Endodermal cell (in vitro differentiated cells): ENCODE measurements around the gene SLC16A3. TPM values are rescaled to one million over a fixed set of nuclear protein-coding genes. Genes with fewer than 3 reads are reported as not detected.
A peak's percentile ranks its signal among the peaks of the same experiment; 100 is the strongest.

ENCODE experiments used
- DNase-seq: peaks from one replicate; pipeline ENCODE4 v3.0.0-alpha.2; 2017
- H3K27ac ChIP-seq: 2 replicates; pipeline ENCODE4 v1.5.1; 2013; ENCODE audit warnings: mild to moderate bottlenecking, low read depth, low read length, moderate library complexity
- H3K27me3 ChIP-seq: 2 replicates; pipeline ENCODE4 v1.6.1; 2013; ENCODE audit warnings: mild to moderate bottlenecking, low read length, moderate library complexity; ENCODE audit not compliant: insufficient read depth, control insufficient read depth, poor library complexity, severe bottlenecking
- H3K36me3 ChIP-seq: 2 replicates; pipeline ENCODE4 v1.7.0; 2013; ENCODE audit warnings: mild to moderate bottlenecking, low read length, moderate library complexity; ENCODE audit not compliant: control insufficient read depth, insufficient read depth
- H3K4me1 ChIP-seq: one replicate; pipeline ENCODE4 v1.7.0; 2013; ENCODE audit warnings: low read length; ENCODE audit not compliant: control insufficient read depth, insufficient read depth
- H3K4me3 ChIP-seq: 2 replicates; pipeline ENCODE4 v1.5.1; 2013; ENCODE audit warnings: mild to moderate bottlenecking, low read length, moderate library complexity
- H3K9ac ChIP-seq: 2 replicates; pipeline ENCODE4 v1.6.1; 2013; ENCODE audit warnings: mild to moderate bottlenecking, low read length, moderate library complexity; ENCODE audit not compliant: poor library complexity, severe bottlenecking; ENCODE audit errors: extremely low read depth
- H3K9me3 ChIP-seq: 2 replicates; pipeline ENCODE4 v1.6.1; 2013; ENCODE audit warnings: mild to moderate bottlenecking, low read length, moderate library complexity; ENCODE audit not compliant: control insufficient read depth
- H3K27ac Mint-ChIP-seq: 2 replicates; pipeline ENCODE4 v1.8.0; 2020; ENCODE audit warnings: mixed read lengths
- H3K27me3 Mint-ChIP-seq: 2 replicates; pipeline ENCODE4 v1.8.0; 2021; ENCODE audit warnings: mild to moderate bottlenecking, mixed read lengths; ENCODE audit not compliant: insufficient read depth
- H3K36me3 Mint-ChIP-seq: 2 replicates; pipeline ENCODE4 v1.8.0; 2020; ENCODE audit warnings: low read depth, mixed read lengths
- H3K4me1 Mint-ChIP-seq: 2 replicates; pipeline ENCODE4 v1.8.0; 2020; ENCODE audit warnings: mixed read lengths
- H3K4me3 Mint-ChIP-seq: 2 replicates; pipeline ENCODE4 v1.8.0; 2020; ENCODE audit warnings: mild to moderate bottlenecking, moderate library complexity, mixed read lengths
- H3K9me3 Mint-ChIP-seq: 2 replicates; pipeline ENCODE4 v1.8.0; 2020; ENCODE audit warnings: mild to moderate bottlenecking, mixed read lengths
- WGBS, 2 experiments: methylation state at CpG; one replicate each; pipeline versions ENCODE4 v1.1.5 to v1.1.7; 2013; ENCODE audit warnings: missing lambda C conversion rate in 2 of 2, mixed read lengths in 1 of 2; ENCODE audit not compliant: insufficient coverage in 1 of 2, insufficient read length in 1 of 2; 5-methylcytosine and 5-hydroxymethylcytosine counted together
- total RNA-seq, 2 donors: library from RNA; stranded (reverse); fragmentation: NEBNext Ultra II Directional in 1 of 2; extraction: Animal tissue kit (Norgen Biotek cat#: 25700) in 1 of 2; gene quantifications; 2 replicates in 1 of 2; 3 replicates in 1 of 2; pipeline ENCODE4 v1.2.1, GENCODE V29; 2021
- TF ChIP-seq, protein P1 (sequence below): fragments of 200-600 bp; sonication (generic); conservative IDR thresholded peaks from 2 replicates; pipeline ENCODE4 v1.5.0; 2021; ENCODE audit warnings: antibody characterized with exemption, mild to moderate bottlenecking

Gene SLC16A3
- total RNA-seq, 2 donors from 2014 or later, result 31.8 to 39.7 TPM

DNA sequence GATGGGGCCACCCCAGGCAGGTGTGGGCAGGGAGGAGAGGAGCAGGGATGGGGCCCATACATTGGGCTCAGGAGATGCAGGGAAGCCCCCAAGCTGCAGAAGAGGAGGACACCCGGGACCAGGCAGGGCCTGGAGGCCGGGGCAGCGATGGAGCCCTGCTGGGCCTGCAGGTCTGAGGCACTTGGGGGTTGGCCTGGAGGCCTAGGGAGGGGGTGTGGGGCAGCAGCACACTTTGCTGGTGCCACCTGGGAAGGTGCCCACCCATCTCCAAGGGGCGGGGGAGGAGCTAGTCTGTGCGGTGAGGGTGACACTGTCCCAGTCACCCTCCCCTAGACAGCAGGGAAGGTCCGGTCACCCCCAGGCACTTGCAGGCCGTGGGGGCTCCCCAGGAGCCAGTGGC, 9.8 kb upstream of the SLC16A3 start:
- Histone ChIP-seq H3K4me3 (no peak overlapping the region), H3K27me3 (no peaks in the 10 kb centered on the region), H3K4me1 (no peaks in the 10 kb centered on the region), H3K9ac (no peak overlapping the region), H3K36me3 (no peaks in the 10 kb centered on the region), H3K27ac (no peak overlapping the region), H3K9me3 (no peaks in the 10 kb centered on the region)
- Mint-ChIP-seq H3K4me3 (no peak overlapping the region), H3K27me3 (peaks cover 28% of the 10 kb centered on the region), H3K4me1 (no peaks in the 10 kb centered on the region), H3K9me3 (no peaks in the 10 kb centered on the region), H3K27ac (no peak overlapping the region), H3K36me3 (no peaks in the 10 kb centered on the region)
- WGBS, 2 experiments, result 94 to 100% methylated on average over 2 to 7 of the region's 7 CpGs
- TF ChIP-seq, protein P1, sequence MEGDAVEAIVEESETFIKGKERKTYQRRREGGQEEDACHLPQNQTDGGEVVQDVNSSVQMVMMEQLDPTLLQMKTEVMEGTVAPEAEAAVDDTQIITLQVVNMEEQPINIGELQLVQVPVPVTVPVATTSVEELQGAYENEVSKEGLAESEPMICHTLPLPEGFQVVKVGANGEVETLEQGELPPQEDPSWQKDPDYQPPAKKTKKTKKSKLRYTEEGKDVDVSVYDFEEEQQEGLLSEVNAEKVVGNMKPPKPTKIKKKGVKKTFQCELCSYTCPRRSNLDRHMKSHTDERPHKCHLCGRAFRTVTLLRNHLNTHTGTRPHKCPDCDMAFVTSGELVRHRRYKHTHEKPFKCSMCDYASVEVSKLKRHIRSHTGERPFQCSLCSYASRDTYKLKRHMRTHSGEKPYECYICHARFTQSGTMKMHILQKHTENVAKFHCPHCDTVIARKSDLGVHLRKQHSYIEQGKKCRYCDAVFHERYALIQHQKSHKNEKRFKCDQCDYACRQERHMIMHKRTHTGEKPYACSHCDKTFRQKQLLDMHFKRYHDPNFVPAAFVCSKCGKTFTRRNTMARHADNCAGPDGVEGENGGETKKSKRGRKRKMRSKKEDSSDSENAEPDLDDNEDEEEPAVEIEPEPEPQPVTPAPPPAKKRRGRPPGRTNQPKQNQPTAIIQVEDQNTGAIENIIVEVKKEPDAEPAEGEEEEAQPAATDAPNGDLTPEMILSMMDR, result no peak
- peak; percentile 39 for DNase-seq

DNA sequence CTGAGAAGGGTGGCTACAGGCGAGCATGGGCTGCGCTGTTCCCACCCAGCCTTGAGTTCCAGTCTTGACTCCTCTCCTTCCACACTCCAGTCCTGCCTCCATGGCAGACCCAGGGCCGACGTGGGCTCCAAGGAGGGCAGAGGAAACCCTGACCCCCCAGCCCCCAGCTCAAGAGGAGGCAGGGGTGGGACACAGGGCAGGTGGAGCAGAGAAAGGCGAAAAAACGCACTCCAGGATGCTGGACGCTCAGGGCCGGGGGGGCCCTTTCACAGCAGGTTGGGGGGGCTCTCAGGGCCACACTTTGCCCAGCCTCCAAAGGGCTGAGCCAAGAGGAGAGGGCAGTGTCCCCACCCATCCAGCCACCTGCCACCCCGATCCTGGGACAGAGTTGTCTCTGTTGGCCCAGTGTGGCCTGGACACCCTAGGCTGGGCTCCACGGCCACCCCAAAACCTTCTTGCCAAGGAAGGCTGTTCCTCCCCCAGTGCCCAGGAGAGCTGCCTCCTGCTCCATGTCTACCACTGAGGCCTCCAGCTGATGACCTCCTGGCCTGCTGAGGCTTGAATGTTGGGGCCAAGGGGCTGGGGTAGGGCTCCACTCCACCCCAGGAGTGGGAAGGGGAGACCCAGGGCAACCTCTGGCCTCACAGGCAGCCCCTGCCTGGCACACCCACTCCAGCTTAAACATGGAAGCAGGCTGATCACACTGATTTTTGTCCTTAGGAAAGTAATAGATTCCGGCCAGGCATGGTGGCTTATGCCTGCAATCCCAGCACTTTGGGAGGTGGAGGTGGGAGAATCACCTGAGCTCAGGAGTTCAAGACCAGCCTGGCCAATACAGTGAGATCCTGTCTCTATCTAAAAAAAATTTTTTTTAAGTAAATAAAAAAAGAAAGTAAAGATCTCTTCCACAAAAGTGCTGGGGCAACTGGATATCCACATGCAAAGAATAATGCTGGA, 8.8 kb upstream of the SLC16A3 start:
- Histone ChIP-seq H3K4me3 (no peak overlapping the region), H3K27me3 (no peaks in the 10 kb centered on the region), H3K9me3 (no peaks in the 10 kb centered on the region), H3K4me1 (no peaks in the 10 kb centered on the region), H3K27ac (no peak overlapping the region), H3K36me3 (no peaks in the 10 kb centered on the region), H3K9ac (no peak overlapping the region)
- Mint-ChIP-seq H3K36me3 (no peaks in the 10 kb centered on the region), H3K27ac (no peak overlapping the region), H3K4me3 (no peak overlapping the region), H3K9me3 (peaks cover 3% of the 10 kb centered on the region), H3K4me1 (no peaks in the 10 kb centered on the region), H3K27me3 (peaks cover 25% of the 10 kb centered on the region)
- peak; percentile 40 for DNase-seq
- TF ChIP-seq, protein P1, result no peak
- WGBS, 2 experiments, result 85 to 93% methylated on average over 4 to 11 of the region's 11 CpGs

DNA sequence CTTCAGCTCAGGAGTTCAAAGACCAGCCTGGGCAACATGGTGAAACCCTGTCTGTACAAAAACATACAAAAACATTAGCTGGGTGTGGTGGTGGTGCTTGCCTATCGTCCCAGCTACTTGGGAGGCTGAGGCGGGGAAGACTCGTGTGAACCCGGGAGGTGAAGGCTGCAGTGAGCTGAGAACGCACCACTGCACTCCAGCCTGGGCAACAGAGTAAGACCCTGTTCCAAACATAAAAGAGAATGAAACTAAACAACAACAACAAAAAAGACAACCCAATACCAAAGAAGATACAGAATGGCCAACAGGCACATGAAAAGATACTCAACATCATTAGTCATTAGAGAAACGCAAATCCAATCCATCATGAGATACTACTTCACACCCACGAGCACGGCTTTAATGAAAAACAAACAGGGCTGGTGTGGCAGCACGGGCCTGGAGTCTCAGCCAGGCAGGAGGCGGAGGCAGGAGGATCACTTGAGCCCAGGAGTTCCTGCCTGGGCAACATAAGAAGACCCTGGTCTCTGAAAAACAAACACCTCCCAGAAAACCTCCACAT, 7.4 kb upstream of the SLC16A3 start:
- Histone ChIP-seq H3K4me1 (no peaks in the 10 kb centered on the region), H3K36me3 (no peaks in the 10 kb centered on the region), H3K4me3 (no peak overlapping the region), H3K9ac (no peak overlapping the region), H3K9me3 (no peaks in the 10 kb centered on the region), H3K27me3 (no peaks in the 10 kb centered on the region), H3K27ac (no peak overlapping the region)
- WGBS, 2 experiments, result 63 to 88% methylated on average over 4 to 10 of the region's 10 CpGs
- Mint-ChIP-seq H3K9me3 (peaks cover 3% of the 10 kb centered on the region), H3K4me1 (no peaks in the 10 kb centered on the region), H3K4me3 (no peak overlapping the region), H3K27me3 (peaks cover 24% of the 10 kb centered on the region), H3K36me3 (no peaks in the 10 kb centered on the region), H3K27ac (no peak overlapping the region)
- DNase-seq, result peak; percentile 55
- TF ChIP-seq, protein P1, result no peak
